SH-SY5Y (cell line): ENCODE measurements around the gene SIPA1L3.

Source experiments
- GATA2 ChIP-seq: IDR thresholded peaks from 2 replicates; pipeline ENCODE4 v1.6.1; 2011; ENCODE audit warnings: mild to moderate bottlenecking, low read depth, low read length
- GATA3 ChIP-seq: IDR thresholded peaks from 2 replicates; pipeline ENCODE4 v1.6.1; 2011; ENCODE audit warnings: low read depth, mild to moderate bottlenecking, low read length, moderate library complexity

GRCh38 chr19:38223119-38223523 is 316.1 kb downstream of the SIPA1L3 start:
- TF ChIP-seq GATA2 (no peak), GATA3 (no peak)
